Ishikawa (cell line): ENCODE results near the gene ARMH2.

Source experiments
- CEBPB ChIP-seq: IDR thresholded peaks from 2 replicates; pipeline ENCODE4 v1.6.1; 2012
- CREB1 ChIP-seq: IDR thresholded peaks from 2 replicates; pipeline ENCODE4 v1.6.1; 2012; ENCODE audit warnings: low read depth
- EGR1 ChIP-seq: IDR thresholded peaks from 2 replicates; pipeline ENCODE4 v1.6.1; 2012
- EP300 ChIP-seq: IDR thresholded peaks from 2 replicates; pipeline ENCODE4 v1.6.1; 2012; ENCODE audit warnings: borderline replicate concordance
- FOXM1 ChIP-seq: IDR thresholded peaks from 2 replicates; pipeline ENCODE4 v1.6.1; 2012; ENCODE audit warnings: low read depth, borderline replicate concordance
- NFIC ChIP-seq: IDR thresholded peaks from 2 replicates; pipeline ENCODE4 v1.6.1; 2012
- RAD21 ChIP-seq: IDR thresholded peaks from 2 replicates; pipeline ENCODE4 v1.6.1; 2012; ENCODE audit warnings: low read depth
- TAF1 ChIP-seq: IDR thresholded peaks from 2 replicates; pipeline ENCODE4 v1.6.1; 2012; ENCODE audit warnings: low read depth, mild to moderate bottlenecking
- TCF12 ChIP-seq: IDR thresholded peaks from 2 replicates; pipeline ENCODE4 v1.6.1; 2012; ENCODE audit warnings: low read depth
- TEAD4 ChIP-seq: IDR thresholded peaks from 2 replicates; pipeline ENCODE4 v1.6.1; 2012
- YY1 ChIP-seq: IDR thresholded peaks from 2 replicates; pipeline ENCODE4 v1.6.1; 2012; ENCODE audit warnings: low read depth
- ZBTB7A ChIP-seq: IDR thresholded peaks from 2 replicates; pipeline ENCODE4 v1.6.1; 2012; ENCODE audit warnings: low read depth
- TF ChIP-seq, protein P1 (sequence below): IDR thresholded peaks from 2 replicates; pipeline ENCODE4 v1.6.1; 2012
- TF ChIP-seq, protein P2 (sequence below): IDR thresholded peaks from 2 replicates; pipeline ENCODE4 v1.6.1; 2012
- TF ChIP-seq, protein P3 (sequence below): IDR thresholded peaks from 2 replicates; pipeline ENCODE4 v1.6.1; 2012; ENCODE audit warnings: low read depth, mild to moderate bottlenecking

Gene ARMH2

DNA sequence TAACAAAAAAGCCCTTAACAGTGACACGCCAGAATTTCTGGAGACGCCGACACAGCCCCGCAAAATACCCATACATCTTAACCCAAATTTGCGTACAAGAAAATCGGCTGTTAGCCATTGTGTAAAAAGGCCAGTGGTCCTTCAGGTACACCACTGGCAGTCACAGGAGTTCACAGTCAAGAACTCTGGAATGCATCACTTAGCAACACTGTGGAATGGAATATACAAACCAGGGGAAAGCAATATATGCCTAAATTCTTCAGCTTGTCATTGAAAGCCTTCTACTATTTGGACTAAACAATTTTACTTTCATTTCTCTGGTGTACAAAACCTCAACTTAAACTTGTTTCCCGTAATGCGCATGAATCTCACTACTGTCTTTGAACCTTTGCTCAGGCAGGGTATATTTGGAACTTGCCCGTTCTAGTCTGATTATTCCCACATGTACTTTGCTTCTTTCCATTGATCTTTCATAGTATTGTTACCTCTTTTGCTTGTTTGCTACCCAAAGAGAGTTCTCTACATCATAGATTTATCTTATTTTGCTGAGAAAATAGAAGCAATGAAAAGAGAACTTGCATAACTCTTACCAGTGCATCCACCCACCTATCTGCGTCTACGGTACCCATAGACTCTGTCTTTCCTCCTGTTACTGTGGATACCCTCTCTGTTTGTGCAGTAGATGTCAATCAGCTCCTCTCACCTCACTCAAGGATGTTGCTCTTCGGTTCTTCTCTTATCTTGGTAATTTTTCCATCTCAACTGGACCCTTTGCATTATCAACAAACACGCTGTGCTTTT is at the start of gene ARMH2:
Gene ARMH2, minus strand, starts transcription at position 178 of the 801 bp plus-strand sequence. Its CDS starts 60 bp downstream, at position 118.
- TF ChIP-seq EGR1 (no peak), TCF12 (no peak), YY1 (no peak), RAD21 (no peak), CEBPB (no peak), TEAD4 (no peak), ZBTB7A (no peak), CREB1 (no peak), NFIC (no peak), FOXM1 (no peak), TAF1 (no peak)
- TF ChIP-seq, protein P1, sequence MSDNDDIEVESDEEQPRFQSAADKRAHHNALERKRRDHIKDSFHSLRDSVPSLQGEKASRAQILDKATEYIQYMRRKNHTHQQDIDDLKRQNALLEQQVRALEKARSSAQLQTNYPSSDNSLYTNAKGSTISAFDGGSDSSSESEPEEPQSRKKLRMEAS = no peak
- TF ChIP-seq, protein P2, sequence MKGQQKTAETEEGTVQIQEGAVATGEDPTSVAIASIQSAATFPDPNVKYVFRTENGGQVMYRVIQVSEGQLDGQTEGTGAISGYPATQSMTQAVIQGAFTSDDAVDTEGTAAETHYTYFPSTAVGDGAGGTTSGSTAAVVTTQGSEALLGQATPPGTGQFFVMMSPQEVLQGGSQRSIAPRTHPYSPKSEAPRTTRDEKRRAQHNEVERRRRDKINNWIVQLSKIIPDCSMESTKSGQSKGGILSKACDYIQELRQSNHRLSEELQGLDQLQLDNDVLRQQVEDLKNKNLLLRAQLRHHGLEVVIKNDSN = no peak

DNA sequence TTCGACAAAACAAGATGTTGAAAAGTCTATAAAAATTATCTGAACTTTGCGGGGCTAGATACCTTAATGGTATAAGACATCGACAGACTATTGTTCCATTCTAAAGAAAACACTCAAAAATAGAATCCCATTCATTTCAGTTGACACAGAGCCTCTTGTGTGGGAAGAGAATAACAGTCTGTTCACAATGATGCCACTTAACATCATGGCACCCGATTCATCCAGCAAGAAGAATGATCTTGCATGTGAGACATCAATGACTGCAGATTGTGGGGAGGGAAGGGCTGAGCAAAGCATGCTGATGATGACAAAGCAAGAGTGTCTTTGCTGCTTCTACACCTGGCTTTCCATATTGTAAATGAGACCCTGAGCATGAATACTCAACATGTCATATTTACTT is 49.7 kb upstream of the ARMH2 start:
- TF ChIP-seq CEBPB = no peak
- no peak for TF ChIP-seq CREB1
- TF ChIP-seq TEAD4 = no peak
- TF ChIP-seq TAF1 = no peak
- TF ChIP-seq EGR1 = no peak
- no peak for TF ChIP-seq FOXM1
- TF ChIP-seq RAD21 = no peak
- no peak for TF ChIP-seq YY1
- no peak for TF ChIP-seq EP300
- TF ChIP-seq ZBTB7A = no peak

DNA sequence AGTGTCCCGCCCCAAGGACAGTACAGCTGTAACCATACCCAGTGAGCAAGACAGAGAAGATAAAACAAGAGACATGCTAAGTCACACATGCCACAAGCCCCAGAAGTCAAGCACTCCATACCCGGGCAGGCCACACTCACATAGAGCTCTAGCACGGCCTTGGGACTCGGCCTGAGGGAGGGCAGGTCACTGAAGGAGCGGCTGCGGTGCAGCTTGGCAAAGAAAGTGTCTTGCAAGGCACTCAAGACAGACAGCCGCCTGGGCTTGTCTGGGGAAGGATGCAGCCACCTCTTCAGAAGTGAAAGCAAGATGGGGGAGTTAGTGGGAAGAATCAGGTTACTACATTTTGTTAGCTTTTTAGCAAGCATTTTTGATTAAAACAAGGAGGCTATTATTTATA is 48.7 kb upstream of the ARMH2 start:
- TF ChIP-seq NFIC (no peak), TEAD4 (no peak), ZBTB7A (no peak), FOXM1 (no peak), YY1 (no peak), EP300 (no peak), RAD21 (no peak), EGR1 (no peak), TCF12 (no peak), CREB1 (no peak), TAF1 (no peak), CEBPB (no peak)
- TF ChIP-seq, protein P2 = no peak
- TF ChIP-seq, protein P3, sequence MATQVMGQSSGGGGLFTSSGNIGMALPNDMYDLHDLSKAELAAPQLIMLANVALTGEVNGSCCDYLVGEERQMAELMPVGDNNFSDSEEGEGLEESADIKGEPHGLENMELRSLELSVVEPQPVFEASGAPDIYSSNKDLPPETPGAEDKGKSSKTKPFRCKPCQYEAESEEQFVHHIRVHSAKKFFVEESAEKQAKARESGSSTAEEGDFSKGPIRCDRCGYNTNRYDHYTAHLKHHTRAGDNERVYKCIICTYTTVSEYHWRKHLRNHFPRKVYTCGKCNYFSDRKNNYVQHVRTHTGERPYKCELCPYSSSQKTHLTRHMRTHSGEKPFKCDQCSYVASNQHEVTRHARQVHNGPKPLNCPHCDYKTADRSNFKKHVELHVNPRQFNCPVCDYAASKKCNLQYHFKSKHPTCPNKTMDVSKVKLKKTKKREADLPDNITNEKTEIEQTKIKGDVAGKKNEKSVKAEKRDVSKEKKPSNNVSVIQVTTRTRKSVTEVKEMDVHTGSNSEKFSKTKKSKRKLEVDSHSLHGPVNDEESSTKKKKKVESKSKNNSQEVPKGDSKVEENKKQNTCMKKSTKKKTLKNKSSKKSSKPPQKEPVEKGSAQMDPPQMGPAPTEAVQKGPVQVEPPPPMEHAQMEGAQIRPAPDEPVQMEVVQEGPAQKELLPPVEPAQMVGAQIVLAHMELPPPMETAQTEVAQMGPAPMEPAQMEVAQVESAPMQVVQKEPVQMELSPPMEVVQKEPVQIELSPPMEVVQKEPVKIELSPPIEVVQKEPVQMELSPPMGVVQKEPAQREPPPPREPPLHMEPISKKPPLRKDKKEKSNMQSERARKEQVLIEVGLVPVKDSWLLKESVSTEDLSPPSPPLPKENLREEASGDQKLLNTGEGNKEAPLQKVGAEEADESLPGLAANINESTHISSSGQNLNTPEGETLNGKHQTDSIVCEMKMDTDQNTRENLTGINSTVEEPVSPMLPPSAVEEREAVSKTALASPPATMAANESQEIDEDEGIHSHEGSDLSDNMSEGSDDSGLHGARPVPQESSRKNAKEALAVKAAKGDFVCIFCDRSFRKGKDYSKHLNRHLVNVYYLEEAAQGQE = no peak
- TF ChIP-seq, protein P1 = no peak

DNA sequence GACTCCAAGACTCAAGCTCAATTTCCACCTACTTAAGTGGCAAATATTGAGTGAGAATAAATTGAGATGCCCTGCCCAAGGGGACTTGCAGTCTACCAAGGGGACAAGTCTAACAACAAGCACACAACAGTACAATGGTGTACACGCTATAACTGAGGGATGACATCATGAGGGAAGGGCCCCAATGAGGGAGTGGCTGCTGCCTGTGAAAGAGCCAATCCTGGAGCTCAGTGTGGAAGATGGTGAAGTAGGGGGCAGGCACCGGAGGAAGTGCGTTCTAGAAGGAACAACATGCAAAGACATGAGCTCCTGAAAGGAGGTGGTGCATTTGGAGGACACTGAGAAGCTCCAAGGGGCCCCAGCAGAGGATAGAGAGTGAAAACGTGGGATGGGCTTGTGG is 46.9 kb upstream of the ARMH2 start:
- no peak for TF ChIP-seq RAD21
- TF ChIP-seq NFIC = no peak
- no peak for TF ChIP-seq TEAD4
- TF ChIP-seq FOXM1 = no peak

DNA sequence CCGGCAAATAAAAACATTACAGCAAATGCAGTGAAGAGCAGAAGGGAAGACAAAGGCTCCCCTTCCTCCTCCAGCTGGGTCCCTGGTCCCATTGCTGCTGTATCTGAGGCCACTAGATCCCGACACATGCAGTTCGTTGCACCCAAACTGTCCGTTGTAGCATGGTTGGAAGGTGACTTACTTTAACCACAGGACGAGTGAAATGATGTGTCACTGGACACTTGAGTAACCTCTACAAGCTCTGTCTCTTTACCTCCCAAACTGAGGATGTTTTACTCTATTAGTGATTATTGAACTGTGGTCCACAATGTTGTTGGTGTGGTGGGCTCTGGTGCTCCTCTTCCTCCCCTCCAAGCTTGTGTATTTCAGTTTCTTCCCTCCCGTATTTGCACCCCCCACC is 46.2 kb upstream of the ARMH2 start:
- TF ChIP-seq RAD21 (no peak), YY1 (no peak), TAF1 (no peak), CEBPB (no peak), NFIC (no peak), TEAD4 (no peak), CREB1 (no peak), FOXM1 (no peak), TCF12 (no peak), ZBTB7A (no peak), EGR1 (no peak), EP300 (no peak)
- TF ChIP-seq, protein P2 = no peak
- TF ChIP-seq, protein P1 = no peak
- TF ChIP-seq, protein P3 = no peak
